HG03280 (cell line): ENCODE measurements around the gene BCL2L2.

Experiments
- ATAC-seq: cut with Tn5 transposase; IDR thresholded peaks from one replicate; pipeline ENCODE4 v1.9.1; 2021; ENCODE audit warnings: mild to moderate bottlenecking, moderate library complexity; ENCODE audit not compliant: unreplicated experiment

BCL2L2 gene

GRCh38 chr14:23352506-23353432, 46.1 kb downstream of the BCL2L2 start, which contains the start of gene SLC22A17:
TSS of gene SLC22A17 (minus strand) at chr14:23352887.
- ATAC-seq = no peak

- no peak for ATAC-seq
These were observed 46.8 kb downstream of the BCL2L2 start for GRCh38 chr14:23353433-23353780.

GRCh38 chr14:23354990-23355389, 48.4 kb downstream of the BCL2L2 start:
- no peak for ATAC-seq

- no peak for ATAC-seq
These were observed 49.3 kb downstream of the BCL2L2 start for GRCh38 chr14:23355871-23356435.

- no peak for ATAC-seq
These were observed 50.0 kb downstream of the BCL2L2 start for GRCh38 chr14:23356662-23357061.

GRCh38 chr14:23357261-23357660, 50.6 kb downstream of the BCL2L2 start:
- no peak for ATAC-seq

- ATAC-seq = no peak
These were observed 51.4 kb downstream of the BCL2L2 start for GRCh38 chr14:23358042-23358441.

GRCh38 chr14:23358553-23359166, 52.0 kb downstream of the BCL2L2 start:
- no peak for ATAC-seq

- ATAC-seq = no peak
These were observed 52.6 kb downstream of the BCL2L2 start for GRCh38 chr14:23359167-23359626.

- ATAC-seq = no peak
These were observed 53.3 kb downstream of the BCL2L2 start for GRCh38 chr14:23359722-23360447.

- ATAC-seq = no peak
These were observed 53.9 kb downstream of the BCL2L2 start for GRCh38 chr14:23360496-23360895.

- no peak for ATAC-seq
These were observed 54.7 kb downstream of the BCL2L2 start for GRCh38 chr14:23361320-23361719.
